ENCODE measurements around the gene ZNF74.
"Not testable (repeated sequence)": the region's sequence is repeated elsewhere in the genome, so short reads cannot be mapped to it uniquely, and the experiment has no call there.

DNA sequence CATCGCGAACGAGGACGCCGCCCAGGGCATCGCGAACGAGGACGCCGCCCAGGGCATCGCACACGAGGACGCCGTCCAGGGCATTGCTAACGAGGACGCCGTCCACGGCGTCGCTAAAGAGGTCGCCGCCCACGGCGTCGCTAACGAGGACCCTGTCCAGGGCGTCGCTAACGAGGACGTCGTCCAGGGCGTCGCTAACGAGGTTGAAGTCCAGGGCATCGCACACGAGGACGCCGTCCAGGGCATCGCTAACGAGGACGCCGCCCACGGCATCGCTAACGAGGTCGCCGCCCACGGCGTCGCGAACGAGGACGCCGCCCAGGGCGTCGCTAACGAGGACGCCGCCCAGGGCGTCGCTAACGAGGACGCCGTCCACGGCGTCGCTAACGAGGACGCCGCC lies 36.0 kb upstream of the ZNF74 start:
- not testable (repeated sequence) for TF ChIP-seq ARNTL (CRISPR knock-in tag; IDR thresholded peaks at IDR 0.05; ENCODE audit: borderline replicate concordance, low read depth); ZNF565 (CRISPR knock-in tag; conservative IDR thresholded peaks at IDR 0.05; ENCODE audit: low read depth); ZNF70 (CRISPR knock-in tag; IDR thresholded peaks at IDR 0.05); TCF4 (CRISPR knock-in tag; IDR thresholded peaks at IDR 0.05; ENCODE audit: borderline replicate concordance)
- TF ChIP-seq, protein P1, sequence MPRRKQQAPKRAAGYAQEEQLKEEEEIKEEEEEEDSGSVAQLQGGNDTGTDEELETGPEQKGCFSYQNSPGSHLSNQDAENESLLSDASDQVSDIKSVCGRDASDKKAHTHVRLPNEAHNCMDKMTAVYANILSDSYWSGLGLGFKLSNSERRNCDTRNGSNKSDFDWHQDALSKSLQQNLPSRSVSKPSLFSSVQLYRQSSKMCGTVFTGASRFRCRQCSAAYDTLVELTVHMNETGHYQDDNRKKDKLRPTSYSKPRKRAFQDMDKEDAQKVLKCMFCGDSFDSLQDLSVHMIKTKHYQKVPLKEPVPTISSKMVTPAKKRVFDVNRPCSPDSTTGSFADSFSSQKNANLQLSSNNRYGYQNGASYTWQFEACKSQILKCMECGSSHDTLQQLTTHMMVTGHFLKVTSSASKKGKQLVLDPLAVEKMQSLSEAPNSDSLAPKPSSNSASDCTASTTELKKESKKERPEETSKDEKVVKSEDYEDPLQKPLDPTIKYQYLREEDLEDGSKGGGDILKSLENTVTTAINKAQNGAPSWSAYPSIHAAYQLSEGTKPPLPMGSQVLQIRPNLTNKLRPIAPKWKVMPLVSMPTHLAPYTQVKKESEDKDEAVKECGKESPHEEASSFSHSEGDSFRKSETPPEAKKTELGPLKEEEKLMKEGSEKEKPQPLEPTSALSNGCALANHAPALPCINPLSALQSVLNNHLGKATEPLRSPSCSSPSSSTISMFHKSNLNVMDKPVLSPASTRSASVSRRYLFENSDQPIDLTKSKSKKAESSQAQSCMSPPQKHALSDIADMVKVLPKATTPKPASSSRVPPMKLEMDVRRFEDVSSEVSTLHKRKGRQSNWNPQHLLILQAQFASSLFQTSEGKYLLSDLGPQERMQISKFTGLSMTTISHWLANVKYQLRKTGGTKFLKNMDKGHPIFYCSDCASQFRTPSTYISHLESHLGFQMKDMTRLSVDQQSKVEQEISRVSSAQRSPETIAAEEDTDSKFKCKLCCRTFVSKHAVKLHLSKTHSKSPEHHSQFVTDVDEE (CRISPR knock-in tag; IDR thresholded peaks at IDR 0.05): not testable (repeated sequence)
